Neural crest cell (in vitro differentiated cells): ENCODE data around the gene APOC4. TPM values are rescaled to one million over a fixed set of nuclear protein-coding genes. Genes with fewer than 3 reads are reported as not detected.

ENCODE experiments used
- DNase-seq: peaks from one replicate; pipeline ENCODE4 v3.0.0; 2021; ENCODE audit warnings: low read depth, mixed read lengths, low spot score
- H3K27ac Mint-ChIP-seq: one replicate; pipeline ENCODE4 v1.8.0; 2021; ENCODE audit warnings: mild to moderate bottlenecking, mixed read lengths; ENCODE audit not compliant: unreplicated experiment
- H3K27me3 Mint-ChIP-seq: 2 replicates; pipeline ENCODE4 v1.8.0; 2021; ENCODE audit warnings: low read depth, mild to moderate bottlenecking, mixed read lengths
- H3K36me3 Mint-ChIP-seq: 2 replicates; pipeline ENCODE4 v1.8.0; 2021; ENCODE audit warnings: low read depth, mild to moderate bottlenecking, mixed read lengths
- H3K4me1 Mint-ChIP-seq: 2 replicates; pipeline ENCODE4 v1.8.0; 2021; ENCODE audit warnings: mixed read lengths
- H3K4me3 Mint-ChIP-seq: one replicate; pipeline ENCODE4 v1.8.0; 2021; ENCODE audit warnings: mild to moderate bottlenecking, mixed read lengths
- H3K9me3 Mint-ChIP-seq: 2 replicates; pipeline ENCODE4 v1.8.0; 2021; ENCODE audit warnings: mixed read lengths
- CTCF ChIP-seq: fragments of 200-600 bp; sonication (generic); conservative IDR thresholded peaks from 2 replicates; pipeline ENCODE4 v1.5.0; 2021; ENCODE audit warnings: antibody characterized with exemption, mild to moderate bottlenecking
- long read RNA-seq: library from polyadenylated mRNA; unstranded; transcript quantifications from one replicate; pipeline ENCODE4 v2.0.0, GENCODE V29; 2020
- total RNA-seq: library from RNA; stranded (reverse); gene quantifications from 2 replicates; pipeline ENCODE4 v1.2.1, GENCODE V29; 2021

Gene APOC4
- total RNA-seq = not detected in 2 replicates
- long read RNA-seq = 0 reads

GRCh38 chr19:44942067-44942571 lies at the start of gene APOC4:
TSS of gene APOC4 (plus strand) at chr19:44942237. CDS start at chr19:44942278, 41 bp downstream.
- no peak for TF ChIP-seq CTCF
- no peaks in the 10 kb centered on the region for H3K36me3 Mint-ChIP-seq

DNA sequence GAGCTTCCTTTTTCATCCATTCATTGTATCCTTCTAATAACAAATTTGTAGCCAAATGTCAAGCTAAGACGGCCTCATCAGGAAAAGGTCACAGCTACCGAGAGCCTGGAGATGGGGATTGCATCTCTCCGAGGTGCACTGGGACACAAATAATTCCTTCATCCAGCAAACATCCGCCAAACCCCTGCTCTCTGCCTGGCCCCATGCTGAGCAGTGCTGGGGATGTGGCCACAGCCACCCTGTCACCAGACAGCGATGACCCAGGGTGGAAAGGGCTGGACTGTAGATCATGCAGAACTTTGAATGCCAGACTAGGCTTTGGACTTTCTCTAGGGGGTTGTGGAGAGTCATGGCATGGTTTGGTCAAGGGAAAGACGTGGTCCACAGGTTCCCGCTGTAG lies 49.1 kb upstream of the APOC4 start:
- Mint-ChIP-seq H3K4me1 (peaks cover 33% of the 10 kb centered on the region), H3K27ac (peak overlapping the region; percentile 21), H3K9me3 (peaks cover 3% of the 10 kb centered on the region), H3K4me3 (peak overlapping the region; percentile 92), H3K36me3 (peaks cover 20% of the 10 kb centered on the region), H3K27me3 (peaks cover 2% of the 10 kb centered on the region)
- no peak for DNase-seq
- TF ChIP-seq CTCF = no peak

More at GRCh38 chr19:44942067-44942571, at the start of gene APOC4:
- DNase-seq = no peak
- H3K9me3 Mint-ChIP-seq = no peaks in the 10 kb centered on the region
- H3K27ac Mint-ChIP-seq = no peak within 1 kb of the TSS
- no peaks in the 10 kb centered on the region for H3K27me3 Mint-ChIP-seq
- H3K4me1 Mint-ChIP-seq = peaks cover 4% of the 10 kb centered on the region
- H3K4me3 Mint-ChIP-seq = no peak within 1 kb of the TSS

GRCh38 chr19:44893332-44894051 lies 48.5 kb upstream of the APOC4 start:
- TF ChIP-seq CTCF = no peak
- peaks cover 33% of the 10 kb centered on the region for H3K4me1 Mint-ChIP-seq
- peaks cover 16% of the 10 kb centered on the region for H3K36me3 Mint-ChIP-seq
- peaks cover 2% of the 10 kb centered on the region for H3K27me3 Mint-ChIP-seq
- no peak overlapping the region for H3K27ac Mint-ChIP-seq
- peak overlapping the region; percentile 92 for H3K4me3 Mint-ChIP-seq
- H3K9me3 Mint-ChIP-seq = peaks cover 3% of the 10 kb centered on the region
- no peak for DNase-seq

DNA sequence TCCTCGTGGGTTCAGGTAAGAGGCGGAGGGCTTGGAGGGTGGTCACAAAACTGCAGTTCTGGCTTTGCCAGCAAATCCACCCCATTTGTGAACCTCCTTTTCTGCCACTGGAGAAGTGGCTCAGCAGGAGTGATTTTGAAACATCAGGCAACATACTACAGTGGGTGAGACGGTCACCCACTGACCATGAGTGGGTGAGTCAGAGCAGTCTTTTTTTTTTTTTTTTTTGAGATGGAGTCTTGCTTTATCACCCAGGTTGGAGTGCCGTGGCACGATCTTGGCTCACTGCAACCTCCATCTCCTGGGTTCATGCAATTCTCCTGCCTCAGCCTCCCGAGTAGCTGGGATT lies 48.0 kb upstream of the APOC4 start:
- no peak overlapping the region for H3K27ac Mint-ChIP-seq
- H3K9me3 Mint-ChIP-seq = peaks cover 3% of the 10 kb centered on the region
- H3K27me3 Mint-ChIP-seq = peaks cover 2% of the 10 kb centered on the region
- TF ChIP-seq CTCF = no peak
- DNase-seq = no peak
- H3K36me3 Mint-ChIP-seq = peaks cover 16% of the 10 kb centered on the region
- no peak overlapping the region for H3K4me3 Mint-ChIP-seq
- H3K4me1 Mint-ChIP-seq = peaks cover 31% of the 10 kb centered on the region

DNA sequence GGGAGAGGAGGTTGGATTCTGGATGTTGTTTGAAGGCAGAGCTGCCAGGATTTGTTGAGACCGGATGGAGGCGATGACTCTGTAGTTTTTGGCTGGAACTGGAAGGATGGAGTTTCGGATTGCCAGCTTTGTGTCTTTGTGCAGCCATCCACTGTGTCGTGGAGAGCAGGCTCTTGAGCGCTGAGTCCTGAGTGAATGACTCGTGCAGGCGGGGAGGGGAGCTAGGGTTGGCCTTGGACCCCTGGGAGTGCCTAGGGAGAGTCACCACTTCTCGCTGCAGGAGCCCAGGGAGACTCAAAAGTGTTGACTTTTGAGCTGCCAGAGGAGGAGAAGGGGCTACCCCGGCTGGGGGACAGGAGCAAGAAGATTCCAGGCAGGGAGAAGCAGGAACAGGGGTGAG lies 47.1 kb upstream of the APOC4 start:
- DNase-seq = no peak
- H3K9me3 Mint-ChIP-seq = peaks cover 3% of the 10 kb centered on the region
- H3K27ac Mint-ChIP-seq = no peak overlapping the region
- peaks cover 2% of the 10 kb centered on the region for H3K27me3 Mint-ChIP-seq
- H3K4me1 Mint-ChIP-seq = peaks cover 28% of the 10 kb centered on the region
- H3K4me3 Mint-ChIP-seq = peak overlapping the region; percentile 62
- no peak for TF ChIP-seq CTCF
- H3K36me3 Mint-ChIP-seq = peaks cover 14% of the 10 kb centered on the region
